CD14-positive monocyte (primary cell): Measurements from ENCODE around the gene ATP5F1A. TPM values are rescaled to one million over a fixed set of nuclear protein-coding genes. Genes with fewer than 3 reads are reported as not detected.

Source experiments
- DNase-seq, 3 donors: peaks; one replicate each; pipeline ENCODE4 v3.0.0-alpha.2; 2011 to 2022
- H2AFZ ChIP-seq: 2 replicates; pipeline ENCODE4 v1.6.0; 2012; ENCODE audit warnings: mild to moderate bottlenecking, low read depth, low read length, inconsistent platforms; ENCODE audit not compliant: insufficient read depth, poor library complexity, severe bottlenecking
- H3K27ac ChIP-seq, 2 donors: 1 replicate in 1 of 2; 2 replicates in 1 of 2; pipeline ENCODE4 v1.5.1; 2012 to 2013; ENCODE audit warnings: low read length in 2 of 2, control low read depth in 1 of 2, inconsistent platforms in 1 of 2, low read depth in 1 of 2, mild to moderate bottlenecking in 1 of 2
- H3K27me3 ChIP-seq, 2 donors: one replicate each; pipeline versions ENCODE4 v1.6.0 to v1.6.1; 2011 to 2013; ENCODE audit warnings: low read length in 2 of 2; ENCODE audit not compliant: control insufficient read depth in 2 of 2, insufficient read depth in 2 of 2
- H3K36me3 ChIP-seq, 2 donors: replicated peaks in 1 of 2; 1 replicate in 1 of 2; 2 replicates in 1 of 2; pipeline versions ENCODE4 v1.5.1 to v1.6.1; 2012 to 2013; ENCODE audit warnings: low read length in 2 of 2, control low read depth in 1 of 2, inconsistent platforms in 1 of 2, mild to moderate bottlenecking in 1 of 2; ENCODE audit not compliant: insufficient read depth in 2 of 2, control insufficient read depth in 1 of 2
- H3K4me1 ChIP-seq, 2 donors: 1 replicate in 1 of 2; 2 replicates in 1 of 2; pipeline versions ENCODE4 v1.5.1 to v1.6.1; 2012 to 2013; ENCODE audit warnings: low read length in 2 of 2, control low read depth in 1 of 2, inconsistent platforms in 1 of 2, mild to moderate bottlenecking in 1 of 2, moderate library complexity in 1 of 2; ENCODE audit not compliant: insufficient read depth in 2 of 2, control insufficient read depth in 1 of 2
- H3K4me2 ChIP-seq: replicated peaks from 2 replicates; pipeline ENCODE3; 2012; ENCODE audit warnings: low read length, moderate library complexity, mild to moderate bottlenecking; ENCODE audit not compliant: poor library complexity, severe bottlenecking; ENCODE audit errors: extremely low read depth
- H3K4me3 ChIP-seq, 3 experiments: fragments of 200-600 bp in 1 of 3; sonication (generic) in 1 of 3; replicated peaks in 1 of 3; 1 replicate in 2 of 3; 2 replicates in 1 of 3; pipeline ENCODE4 v1.5.1; 2011 to 2013; ENCODE audit warnings: low read length in 3 of 3, mild to moderate bottlenecking in 3 of 3, control low read depth in 2 of 3, low read depth in 2 of 3, inconsistent platforms in 1 of 3, moderate library complexity in 1 of 3
- H3K79me2 ChIP-seq: 2 replicates; pipeline ENCODE4 v1.6.0; 2012; ENCODE audit warnings: mild to moderate bottlenecking, control low read depth, inconsistent platforms, low read length, moderate library complexity; ENCODE audit not compliant: insufficient read depth
- H3K9ac ChIP-seq: 2 replicates; pipeline ENCODE4 v1.6.0; 2017; ENCODE audit warnings: low read length, mild to moderate bottlenecking; ENCODE audit not compliant: insufficient read depth, poor library complexity, severe bottlenecking
- H3K9me3 ChIP-seq, 2 donors: replicated peaks in 1 of 2; 1 replicate in 1 of 2; 2 replicates in 1 of 2; pipeline versions ENCODE4 v1.5.1 to v1.6.1; 2012 to 2013; ENCODE audit warnings: low read length in 2 of 2, control low read depth in 1 of 2; ENCODE audit not compliant: control insufficient read depth in 1 of 2, insufficient read depth in 1 of 2
- H4K20me1 ChIP-seq: 2 replicates; pipeline ENCODE4 v1.6.0; 2012; ENCODE audit warnings: mild to moderate bottlenecking, low read length, control low read depth, moderate library complexity; ENCODE audit not compliant: insufficient read depth
- H3K27ac Mint-ChIP-seq, 7 donors: one replicate each; pipeline ENCODE4 v1.8.0; 2020; ENCODE audit warnings: mild to moderate bottlenecking in 7 of 7, mixed read lengths in 7 of 7, moderate library complexity in 6 of 7, inconsistent platforms in 2 of 7
- H3K27me3 Mint-ChIP-seq, 3 donors: one replicate each; pipeline ENCODE4 v1.8.0; 2021 to 2022; ENCODE audit warnings: low read depth in 3 of 3, mild to moderate bottlenecking in 3 of 3, mixed read lengths in 3 of 3, moderate library complexity in 3 of 3, inconsistent platforms in 1 of 3
- H3K36me3 Mint-ChIP-seq, 2 donors: one replicate each; pipeline ENCODE4 v1.8.0; 2020; ENCODE audit warnings: mixed read lengths in 2 of 2, inconsistent platforms in 1 of 2, mild to moderate bottlenecking in 1 of 2
- H3K4me1 Mint-ChIP-seq: one replicate; pipeline ENCODE4 v1.8.0; 2020; ENCODE audit warnings: mild to moderate bottlenecking, mixed read lengths
- H3K4me3 Mint-ChIP-seq, 2 donors: one replicate each; pipeline ENCODE4 v1.8.0; 2020; ENCODE audit warnings: mild to moderate bottlenecking in 2 of 2, mixed read lengths in 2 of 2, moderate library complexity in 1 of 2
- H3K9me3 Mint-ChIP-seq, 7 donors: one replicate each; pipeline ENCODE4 v1.8.0; 2020 to 2022; ENCODE audit warnings: mixed read lengths in 7 of 7, mild to moderate bottlenecking in 6 of 7, moderate library complexity in 6 of 7, inconsistent platforms in 2 of 7
- WGBS: methylation state at CpG from one replicate; pipeline ENCODE4 v1.1.5; 2013; ENCODE audit warnings: missing lambda C conversion rate; ENCODE audit not compliant: insufficient coverage; 5-methylcytosine and 5-hydroxymethylcytosine counted together
- intact Hi-C, 2 donors: fragments of 100-400 bp; cut with micrococcal nuclease; formaldehyde crosslinking; loops; one replicate each; pipeline versions ENCODE4 v1.15.0 to v1.15.1; 2023
- polyA plus RNA-seq, 3 donors: library from polyadenylated mRNA; depleted of rRNA in 1 of 3; unstranded in 2 of 3; stranded (reverse) in 1 of 3; fragments of 300-500 nt in 2 of 3; fragments of >200 nt in 1 of 3; fragmentation: Illumina TruSeq in 2 of 3; gene quantifications; 1 replicate in 2 of 3; 2 replicates in 1 of 3; pipeline ENCODE4 v1.2.3, GENCODE V29; 2012 to 2021
- TF ChIP-seq, protein P1 (sequence below): fragments of 200-600 bp; IDR thresholded peaks from one replicate; pipeline ENCODE4 v1.8.0; 2022; ENCODE audit warnings: antibody characterized with exemption, mild to moderate bottlenecking

The ATP5F1A gene
- polyA plus RNA-seq, 3 donors = 251 to 553 (median 524) TPM

GRCh38 chr18:46084431-46084830, 13.7 kb downstream of the ATP5F1A start:
- Mint-ChIP-seq H3K36me3 (peaks cover 83 to 98% of the 10 kb centered on the region in 2 donors), H3K9me3 (peaks cover 0 to 3% (median 0%) of the 10 kb centered on the region in 7 donors), H3K4me1 (no peaks in the 10 kb centered on the region), H3K27ac (peak overlapping the region in 1 of 7 donors; percentile 8), H3K4me3 (no peak overlapping the region), H3K27me3 (peaks cover 0 to 2% (median 0%) of the 10 kb centered on the region in 3 donors)
- H3K4me3 ChIP-seq = no peak overlapping the region
- TF ChIP-seq, protein P1, sequence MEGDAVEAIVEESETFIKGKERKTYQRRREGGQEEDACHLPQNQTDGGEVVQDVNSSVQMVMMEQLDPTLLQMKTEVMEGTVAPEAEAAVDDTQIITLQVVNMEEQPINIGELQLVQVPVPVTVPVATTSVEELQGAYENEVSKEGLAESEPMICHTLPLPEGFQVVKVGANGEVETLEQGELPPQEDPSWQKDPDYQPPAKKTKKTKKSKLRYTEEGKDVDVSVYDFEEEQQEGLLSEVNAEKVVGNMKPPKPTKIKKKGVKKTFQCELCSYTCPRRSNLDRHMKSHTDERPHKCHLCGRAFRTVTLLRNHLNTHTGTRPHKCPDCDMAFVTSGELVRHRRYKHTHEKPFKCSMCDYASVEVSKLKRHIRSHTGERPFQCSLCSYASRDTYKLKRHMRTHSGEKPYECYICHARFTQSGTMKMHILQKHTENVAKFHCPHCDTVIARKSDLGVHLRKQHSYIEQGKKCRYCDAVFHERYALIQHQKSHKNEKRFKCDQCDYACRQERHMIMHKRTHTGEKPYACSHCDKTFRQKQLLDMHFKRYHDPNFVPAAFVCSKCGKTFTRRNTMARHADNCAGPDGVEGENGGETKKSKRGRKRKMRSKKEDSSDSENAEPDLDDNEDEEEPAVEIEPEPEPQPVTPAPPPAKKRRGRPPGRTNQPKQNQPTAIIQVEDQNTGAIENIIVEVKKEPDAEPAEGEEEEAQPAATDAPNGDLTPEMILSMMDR = no peak
- H3K9me3 ChIP-seq = no peaks in the 10 kb centered on the region
- DNase-seq = no peak
- peaks cover 6% of the 10 kb centered on the region for H3K79me2 ChIP-seq
- peaks cover 88 to 100% of the 10 kb centered on the region in 2 donors for H3K36me3 ChIP-seq
- H3K27ac ChIP-seq = no peak overlapping the region
- no peak overlapping the region for H2AFZ ChIP-seq
- no peak overlapping the region for H3K4me2 ChIP-seq
- intact Hi-C loops = loop anchor here in 1 of 2 donors (10.0 kb wide), 1 partner anchor 170 kb away; no protein-coding TSS in a partner anchor
- whole genome bisulfite sequencing = no CpG with 5 or more reads among the region's 2 CpGs
- no peak overlapping the region for H3K9ac ChIP-seq
- H3K4me1 ChIP-seq = no peaks in the 10 kb centered on the region
- H4K20me1 ChIP-seq = peaks cover 56% of the 10 kb centered on the region
- no peaks in the 10 kb centered on the region for H3K27me3 ChIP-seq

- peaks cover 23% of the 10 kb centered on the region for H4K20me1 ChIP-seq
- WGBS = no CpG with 5 or more reads among the region's 1 CpG
- H3K27me3 ChIP-seq = no peaks in the 10 kb centered on the region
- H3K4me3 ChIP-seq = no peak overlapping the region
- Mint-ChIP-seq H3K9me3 (no peaks in the 10 kb centered on the region), H3K27me3 (no peaks in the 10 kb centered on the region), H3K36me3 (peaks cover 55 to 73% of the 10 kb centered on the region in 2 donors), H3K4me1 (no peaks in the 10 kb centered on the region), H3K4me3 (no peak overlapping the region), H3K27ac (peak overlapping the region in 2 of 7 donors; percentile 13 to 16)
- no peak for DNase-seq
- TF ChIP-seq, protein P1 = no peak
- H3K27ac ChIP-seq = peak overlapping the region in 1 of 2 donors; percentile 20
- H2AFZ ChIP-seq = no peak overlapping the region
- peaks cover 59 to 79% of the 10 kb centered on the region in 2 donors for H3K36me3 ChIP-seq
- H3K4me1 ChIP-seq = no peaks in the 10 kb centered on the region
- H3K9me3 ChIP-seq = no peaks in the 10 kb centered on the region
- no peak overlapping the region for H3K9ac ChIP-seq
- H3K4me2 ChIP-seq = no peak overlapping the region
- intact Hi-C loops = loop anchor here in 1 of 2 donors (10.0 kb wide), 1 partner anchor 165 kb away; no protein-coding TSS in a partner anchor
- H3K79me2 ChIP-seq = no peaks in the 10 kb centered on the region
These were observed 17.9 kb downstream of the ATP5F1A start for GRCh38 chr18:46080156-46080555.
